A549 (cell line): ENCODE results near the gene CD7.

Experiments used
- ZFP36 ChIP-seq: fragments of 450-650 bp; IDR thresholded peaks from 2 replicates; pipeline ENCODE4 v1.6.1; 2014; ENCODE audit warnings: borderline replicate concordance; ENCODE audit not compliant: partially characterized antibody
- TF ChIP-seq, protein P1 (sequence below): fragments of 200-600 bp; sonication (generic); IDR thresholded peaks from 2 replicates; pipeline ENCODE4 v1.6.1; 2016; ENCODE audit warnings: antibody characterized with exemption, mild to moderate bottlenecking, moderate library complexity
- TF ChIP-seq, protein P2 (sequence below): fragments of 250-450 bp; sonication (Bioruptor Pico); IDR thresholded peaks from 2 replicates; pipeline ENCODE4 v1.5.0; 2020; ENCODE audit warnings: low read depth, mild to moderate bottlenecking, moderate library complexity
- TF ChIP-seq, protein P3 (sequence below): fragments of >200 bp; sonication (Bioruptor Twin); formaldehyde crosslinking; IDR thresholded peaks from 3 replicates; pipeline ENCODE4 v1.5.1; 2016

DNA sequence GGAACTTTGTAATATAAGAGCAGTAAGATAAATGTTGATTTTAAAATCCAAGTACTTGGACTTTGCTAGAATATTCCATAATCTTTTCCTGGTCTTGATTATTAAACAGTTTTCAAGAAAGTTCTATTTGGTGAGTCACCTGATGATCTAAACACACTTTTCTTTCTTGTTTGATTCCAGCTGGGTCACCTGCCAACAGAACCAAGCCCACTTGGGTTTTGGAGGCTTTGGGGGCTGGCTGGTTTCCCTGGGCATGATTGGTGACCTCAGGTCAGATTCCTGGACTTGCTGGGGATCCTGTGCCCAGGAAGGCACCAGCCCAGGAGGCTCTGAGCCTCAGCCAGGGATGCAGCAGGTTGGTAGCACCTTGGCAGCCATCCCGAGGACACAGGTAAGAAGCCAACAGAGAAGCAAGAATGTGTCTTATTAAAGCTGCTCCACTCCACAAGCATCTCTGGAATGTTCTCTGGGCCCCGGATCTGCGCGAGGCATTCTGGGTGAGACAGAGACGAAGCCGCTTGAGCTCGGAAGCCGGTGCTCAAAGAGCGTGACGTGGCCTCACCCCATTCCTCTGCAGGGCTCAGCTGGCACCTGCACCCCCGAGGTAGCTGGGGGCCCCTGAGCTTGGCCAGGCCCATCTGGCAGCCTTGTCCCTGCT is 38.5 kb upstream of the CD7 start:
- TF ChIP-seq ZFP36: no peak
- TF ChIP-seq, protein P1, sequence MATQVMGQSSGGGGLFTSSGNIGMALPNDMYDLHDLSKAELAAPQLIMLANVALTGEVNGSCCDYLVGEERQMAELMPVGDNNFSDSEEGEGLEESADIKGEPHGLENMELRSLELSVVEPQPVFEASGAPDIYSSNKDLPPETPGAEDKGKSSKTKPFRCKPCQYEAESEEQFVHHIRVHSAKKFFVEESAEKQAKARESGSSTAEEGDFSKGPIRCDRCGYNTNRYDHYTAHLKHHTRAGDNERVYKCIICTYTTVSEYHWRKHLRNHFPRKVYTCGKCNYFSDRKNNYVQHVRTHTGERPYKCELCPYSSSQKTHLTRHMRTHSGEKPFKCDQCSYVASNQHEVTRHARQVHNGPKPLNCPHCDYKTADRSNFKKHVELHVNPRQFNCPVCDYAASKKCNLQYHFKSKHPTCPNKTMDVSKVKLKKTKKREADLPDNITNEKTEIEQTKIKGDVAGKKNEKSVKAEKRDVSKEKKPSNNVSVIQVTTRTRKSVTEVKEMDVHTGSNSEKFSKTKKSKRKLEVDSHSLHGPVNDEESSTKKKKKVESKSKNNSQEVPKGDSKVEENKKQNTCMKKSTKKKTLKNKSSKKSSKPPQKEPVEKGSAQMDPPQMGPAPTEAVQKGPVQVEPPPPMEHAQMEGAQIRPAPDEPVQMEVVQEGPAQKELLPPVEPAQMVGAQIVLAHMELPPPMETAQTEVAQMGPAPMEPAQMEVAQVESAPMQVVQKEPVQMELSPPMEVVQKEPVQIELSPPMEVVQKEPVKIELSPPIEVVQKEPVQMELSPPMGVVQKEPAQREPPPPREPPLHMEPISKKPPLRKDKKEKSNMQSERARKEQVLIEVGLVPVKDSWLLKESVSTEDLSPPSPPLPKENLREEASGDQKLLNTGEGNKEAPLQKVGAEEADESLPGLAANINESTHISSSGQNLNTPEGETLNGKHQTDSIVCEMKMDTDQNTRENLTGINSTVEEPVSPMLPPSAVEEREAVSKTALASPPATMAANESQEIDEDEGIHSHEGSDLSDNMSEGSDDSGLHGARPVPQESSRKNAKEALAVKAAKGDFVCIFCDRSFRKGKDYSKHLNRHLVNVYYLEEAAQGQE: no peak
- TF ChIP-seq, protein P2, sequence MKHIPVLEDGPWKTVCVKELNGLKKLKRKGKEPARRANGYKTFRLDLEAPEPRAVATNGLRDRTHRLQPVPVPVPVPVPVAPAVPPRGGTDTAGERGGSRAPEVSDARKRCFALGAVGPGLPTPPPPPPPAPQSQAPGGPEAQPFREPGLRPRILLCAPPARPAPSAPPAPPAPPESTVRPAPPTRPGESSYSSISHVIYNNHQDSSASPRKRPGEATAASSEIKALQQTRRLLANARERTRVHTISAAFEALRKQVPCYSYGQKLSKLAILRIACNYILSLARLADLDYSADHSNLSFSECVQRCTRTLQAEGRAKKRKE: no peak
- TF ChIP-seq, protein P3, sequence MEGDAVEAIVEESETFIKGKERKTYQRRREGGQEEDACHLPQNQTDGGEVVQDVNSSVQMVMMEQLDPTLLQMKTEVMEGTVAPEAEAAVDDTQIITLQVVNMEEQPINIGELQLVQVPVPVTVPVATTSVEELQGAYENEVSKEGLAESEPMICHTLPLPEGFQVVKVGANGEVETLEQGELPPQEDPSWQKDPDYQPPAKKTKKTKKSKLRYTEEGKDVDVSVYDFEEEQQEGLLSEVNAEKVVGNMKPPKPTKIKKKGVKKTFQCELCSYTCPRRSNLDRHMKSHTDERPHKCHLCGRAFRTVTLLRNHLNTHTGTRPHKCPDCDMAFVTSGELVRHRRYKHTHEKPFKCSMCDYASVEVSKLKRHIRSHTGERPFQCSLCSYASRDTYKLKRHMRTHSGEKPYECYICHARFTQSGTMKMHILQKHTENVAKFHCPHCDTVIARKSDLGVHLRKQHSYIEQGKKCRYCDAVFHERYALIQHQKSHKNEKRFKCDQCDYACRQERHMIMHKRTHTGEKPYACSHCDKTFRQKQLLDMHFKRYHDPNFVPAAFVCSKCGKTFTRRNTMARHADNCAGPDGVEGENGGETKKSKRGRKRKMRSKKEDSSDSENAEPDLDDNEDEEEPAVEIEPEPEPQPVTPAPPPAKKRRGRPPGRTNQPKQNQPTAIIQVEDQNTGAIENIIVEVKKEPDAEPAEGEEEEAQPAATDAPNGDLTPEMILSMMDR: no peak
